SU-DHL-6 (cell line): ENCODE measurements around the gene SSX2IP.

Experiments
- EZH2phosphoT487 ChIP-seq: fragments of 200-600 bp; sonication (generic), shearing (Covaris generic); conservative IDR thresholded peaks from 2 replicates; pipeline ENCODE4 v1.6.1; 2018; ENCODE audit warnings: mild to moderate bottlenecking, antibody characterized with exemption, low read length, moderate library complexity, mixed read lengths
- TF ChIP-seq, protein P1 (sequence below): fragments of 200-600 bp; sonication (generic); IDR thresholded peaks from one replicate; pipeline ENCODE4 v1.5.1; 2017; ENCODE audit warnings: antibody characterized with exemption, mild to moderate bottlenecking, low read length, moderate library complexity; ENCODE audit not compliant: insufficient read depth, poor library complexity, severe bottlenecking

DNA sequence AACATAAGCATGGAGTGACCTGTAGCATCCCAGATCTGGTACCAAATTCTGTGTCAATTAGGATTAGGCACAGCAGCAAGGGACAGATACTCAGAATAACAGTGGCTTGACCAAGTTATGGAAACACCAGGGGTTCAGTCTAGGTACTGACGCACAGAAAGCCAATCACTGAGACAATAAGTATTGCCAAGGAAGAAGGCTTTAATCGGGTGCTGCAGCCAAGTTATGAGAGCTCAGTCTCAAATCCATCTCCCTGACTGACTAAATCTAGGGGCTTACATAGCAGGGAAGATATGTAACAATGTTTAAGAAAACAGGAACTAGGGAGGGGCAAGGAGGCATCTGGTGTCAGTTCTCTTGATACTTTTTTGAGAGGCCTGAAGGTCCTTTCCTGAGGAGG, 76.4 kb downstream of the SSX2IP start:
- TF ChIP-seq, protein P1, sequence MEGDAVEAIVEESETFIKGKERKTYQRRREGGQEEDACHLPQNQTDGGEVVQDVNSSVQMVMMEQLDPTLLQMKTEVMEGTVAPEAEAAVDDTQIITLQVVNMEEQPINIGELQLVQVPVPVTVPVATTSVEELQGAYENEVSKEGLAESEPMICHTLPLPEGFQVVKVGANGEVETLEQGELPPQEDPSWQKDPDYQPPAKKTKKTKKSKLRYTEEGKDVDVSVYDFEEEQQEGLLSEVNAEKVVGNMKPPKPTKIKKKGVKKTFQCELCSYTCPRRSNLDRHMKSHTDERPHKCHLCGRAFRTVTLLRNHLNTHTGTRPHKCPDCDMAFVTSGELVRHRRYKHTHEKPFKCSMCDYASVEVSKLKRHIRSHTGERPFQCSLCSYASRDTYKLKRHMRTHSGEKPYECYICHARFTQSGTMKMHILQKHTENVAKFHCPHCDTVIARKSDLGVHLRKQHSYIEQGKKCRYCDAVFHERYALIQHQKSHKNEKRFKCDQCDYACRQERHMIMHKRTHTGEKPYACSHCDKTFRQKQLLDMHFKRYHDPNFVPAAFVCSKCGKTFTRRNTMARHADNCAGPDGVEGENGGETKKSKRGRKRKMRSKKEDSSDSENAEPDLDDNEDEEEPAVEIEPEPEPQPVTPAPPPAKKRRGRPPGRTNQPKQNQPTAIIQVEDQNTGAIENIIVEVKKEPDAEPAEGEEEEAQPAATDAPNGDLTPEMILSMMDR, result no peak
- TF ChIP-seq EZH2phosphoT487, result no peak
